ENCODE measurements around the gene SLC34A1. TPM values are rescaled to one million over a fixed set of nuclear protein-coding genes. Genes with fewer than 3 reads are reported as not detected.

Gene SLC34A1
- total RNA-seq, 6 experiments from 2014 or later = 0.12 to 5.3 (median 1.6) TPM; not detected in 1

- intact Hi-C loops (cut with DNase I) = no loop called here
- H3K36me3 ChIP-seq = no peaks in the 10 kb centered on the region
- no peaks in the 10 kb centered on the region for H3K9me3 ChIP-seq
- H3K4me1 ChIP-seq = peaks cover 0 to 64% (median 22%) of the 10 kb centered on the region in 4 donors
- TF ChIP-seq, protein P1, sequence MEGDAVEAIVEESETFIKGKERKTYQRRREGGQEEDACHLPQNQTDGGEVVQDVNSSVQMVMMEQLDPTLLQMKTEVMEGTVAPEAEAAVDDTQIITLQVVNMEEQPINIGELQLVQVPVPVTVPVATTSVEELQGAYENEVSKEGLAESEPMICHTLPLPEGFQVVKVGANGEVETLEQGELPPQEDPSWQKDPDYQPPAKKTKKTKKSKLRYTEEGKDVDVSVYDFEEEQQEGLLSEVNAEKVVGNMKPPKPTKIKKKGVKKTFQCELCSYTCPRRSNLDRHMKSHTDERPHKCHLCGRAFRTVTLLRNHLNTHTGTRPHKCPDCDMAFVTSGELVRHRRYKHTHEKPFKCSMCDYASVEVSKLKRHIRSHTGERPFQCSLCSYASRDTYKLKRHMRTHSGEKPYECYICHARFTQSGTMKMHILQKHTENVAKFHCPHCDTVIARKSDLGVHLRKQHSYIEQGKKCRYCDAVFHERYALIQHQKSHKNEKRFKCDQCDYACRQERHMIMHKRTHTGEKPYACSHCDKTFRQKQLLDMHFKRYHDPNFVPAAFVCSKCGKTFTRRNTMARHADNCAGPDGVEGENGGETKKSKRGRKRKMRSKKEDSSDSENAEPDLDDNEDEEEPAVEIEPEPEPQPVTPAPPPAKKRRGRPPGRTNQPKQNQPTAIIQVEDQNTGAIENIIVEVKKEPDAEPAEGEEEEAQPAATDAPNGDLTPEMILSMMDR (IDR thresholded peaks at IDR 0.05) = no peak
- TF ChIP-seq POLR2A (IDR thresholded peaks at IDR 0.05) = peak; percentile 60
- DNase-seq (peak; percentile 57 to 90 (median 79)), ATAC-seq (peak; percentile 72 to 83 (median 78))
- WGBS (ENCODE audit: insufficient coverage, low coverage, low lambda C conversion rate, missing lambda C conversion rate) = 25% methylated on average over 5 of the region's 15 CpGs
- peak overlapping the region; percentile 8 to 49 (median 32) for H3K4me3 ChIP-seq
- no peaks in the 10 kb centered on the region for H3K27me3 ChIP-seq
- peak overlapping the region; percentile 91 to 94 (median 93) for H3K27ac ChIP-seq
Observed at GRCh38 chr5:177378884-177379883, 5.0 kb upstream of the SLC34A1 start.

DNA sequence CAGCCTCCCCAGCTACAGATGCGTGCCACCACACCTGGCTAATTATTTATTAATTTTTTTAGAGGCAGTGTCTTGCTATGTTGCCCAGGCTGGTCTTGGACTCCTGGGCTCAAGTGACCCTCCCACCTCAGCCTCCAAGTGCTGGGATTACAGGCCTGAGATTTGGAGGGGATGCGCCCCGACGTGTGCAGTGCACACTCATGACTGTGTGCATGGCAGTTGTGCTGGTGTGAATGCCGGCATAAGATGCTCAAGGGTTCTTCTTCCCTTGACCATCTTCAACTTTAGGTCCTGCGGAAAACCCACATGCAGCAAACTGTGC lies 3.5 kb upstream of the SLC34A1 start:
- TF ChIP-seq, protein P1 (IDR thresholded peaks at IDR 0.05) = no peak
- no peak for TF ChIP-seq POLR2A (IDR thresholded peaks at IDR 0.05)

GRCh38 chr5:177382423-177383029 lies 1.7 kb upstream of the SLC34A1 start:
- no peak for TF ChIP-seq POLR2A (IDR thresholded peaks at IDR 0.05)
- TF ChIP-seq, protein P1 (IDR thresholded peaks at IDR 0.05) = peak; percentile 28 to 59 (median 42)
- Histone ChIP-seq H3K4me1 (peaks cover 0 to 41% (median 15%) of the 10 kb centered on the region in 4 donors), H3K27me3 (no peaks in the 10 kb centered on the region), H3K27ac (peak overlapping the region in 1 of 3 donors; percentile 43), H3K9me3 (no peaks in the 10 kb centered on the region), H3K36me3 (no peaks in the 10 kb centered on the region), H3K4me3 (no peak overlapping the region)
- DNase-seq (peak; percentile 57 to 75 (median 72)), ATAC-seq (peak; percentile 50 to 64 (median 56))
- intact Hi-C loops (cut with DNase I) = loop anchor here in 1 of 2 donors (10.0 kb wide), 1 partner anchor 68 kb away; the partner anchor contains the start of gene MXD3
- WGBS (ENCODE audit: insufficient coverage, low coverage, low lambda C conversion rate, missing lambda C conversion rate) = 16% methylated on average over 9 of the region's 11 CpGs

More for the DNA sequence above, 3.5 kb upstream of the SLC34A1 start:
- DNase-seq = no peak
- ATAC-seq = no peak
- no peak overlapping the region for H3K4me3 ChIP-seq
- WGBS (ENCODE audit: insufficient coverage, low coverage, low lambda C conversion rate, missing lambda C conversion rate) = 100% methylated on average over 1 of the region's 6 CpGs
- peaks cover 0 to 55% (median 22%) of the 10 kb centered on the region in 4 donors for H3K4me1 ChIP-seq
- intact Hi-C loops (cut with DNase I) = loop anchor here in 1 of 2 donors (10.0 kb wide), 1 partner anchor 66 kb away; the partner anchor contains the start of gene MXD3
- peak overlapping the region in 1 of 3 donors; percentile 94 for H3K27ac ChIP-seq
- no peaks in the 10 kb centered on the region for H3K27me3 ChIP-seq
- no peaks in the 10 kb centered on the region for H3K9me3 ChIP-seq
- H3K36me3 ChIP-seq = no peaks in the 10 kb centered on the region

DNA sequence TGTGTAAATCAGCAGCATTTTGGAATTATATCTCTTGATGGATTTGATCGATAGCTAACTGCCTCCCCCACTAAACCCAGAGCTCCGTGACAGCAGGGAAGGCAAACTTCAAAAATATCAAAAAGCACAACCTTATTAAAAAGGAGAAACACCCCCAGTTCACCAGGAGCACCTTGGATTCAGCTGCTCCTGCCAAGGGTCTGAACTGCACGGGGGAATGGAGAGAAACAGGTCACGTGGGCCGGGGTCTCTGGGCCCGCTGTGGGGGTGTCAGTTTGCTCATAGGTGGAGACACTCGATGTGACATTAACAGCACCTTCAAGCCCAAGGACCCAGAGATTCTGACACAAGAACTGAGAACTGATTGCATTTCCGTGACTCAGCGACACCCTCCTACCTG lies 1.1 kb upstream of the SLC34A1 start:
- intact Hi-C loops (cut with DNase I) = loop anchor here in 1 of 2 donors (10.0 kb wide), 1 partner anchor 68 kb away; the partner anchor contains the start of gene MXD3

More for the DNA sequence above, 1.1 kb upstream of the SLC34A1 start:
- no peaks in the 10 kb centered on the region for H3K36me3 ChIP-seq
- no peak for DNase-seq
- no peaks in the 10 kb centered on the region for H3K27me3 ChIP-seq
- H3K4me3 ChIP-seq = no peak overlapping the region
- H3K4me1 ChIP-seq = peaks cover 0 to 35% (median 12%) of the 10 kb centered on the region in 4 donors
- no peaks in the 10 kb centered on the region for H3K9me3 ChIP-seq
- H3K27ac ChIP-seq = no peak overlapping the region
- 87% methylated on average over 8 of the region's 9 CpGs for WGBS (ENCODE audit: insufficient coverage, low coverage, low lambda C conversion rate, missing lambda C conversion rate)
- TF ChIP-seq POLR2A (IDR thresholded peaks at IDR 0.05) = no peak
- TF ChIP-seq, protein P1 (IDR thresholded peaks at IDR 0.05) = no peak
- ATAC-seq = no peak
